ENCODE measurements around the gene ABCC12. TPM values are rescaled to one million over a fixed set of nuclear protein-coding genes. Genes with fewer than 3 reads are reported as not detected.

Gene ABCC12
- total RNA-seq, 2 donors from 2014 or later, result not detected

DNA sequence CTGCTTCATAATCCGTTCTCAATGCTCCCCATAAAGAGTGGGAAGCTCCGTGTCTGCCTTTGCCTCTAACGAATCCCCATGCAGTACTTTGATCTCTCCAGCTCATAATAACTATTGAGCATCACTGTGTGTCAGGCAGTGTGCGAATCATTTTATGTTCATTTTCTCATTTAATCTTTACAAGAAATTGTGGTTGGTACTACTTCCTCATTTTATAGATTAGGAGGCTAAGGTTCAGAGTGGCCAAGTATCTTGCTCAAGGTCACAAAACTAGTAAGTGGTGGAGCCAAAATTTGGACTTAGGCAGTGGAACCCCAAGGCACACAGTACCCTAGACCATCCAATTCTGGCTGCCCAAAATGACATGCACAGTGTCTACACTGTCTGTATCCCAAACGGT, 44.8 kb downstream of the ABCC12 start:
- Histone ChIP-seq H3K27ac (no peak overlapping the region), H3K27me3 (no peaks in the 10 kb centered on the region), H3K36me3 (no peaks in the 10 kb centered on the region), H3K4me3 (no peak overlapping the region), H3K9me3 (no peaks in the 10 kb centered on the region), H3K9ac (ENCODE audit: low read depth in 2 of 2, low read length in 2 of 2) (no peak overlapping the region), H3K4me1 (no peaks in the 10 kb centered on the region)
- intact Hi-C loops (cut with DNase I), result loop anchor here (10.0 kb wide), 1 partner anchor 966 kb away; the partner anchor contains the start of gene NETO2
- DNase-seq, result no peak
- TF ChIP-seq, protein P1, sequence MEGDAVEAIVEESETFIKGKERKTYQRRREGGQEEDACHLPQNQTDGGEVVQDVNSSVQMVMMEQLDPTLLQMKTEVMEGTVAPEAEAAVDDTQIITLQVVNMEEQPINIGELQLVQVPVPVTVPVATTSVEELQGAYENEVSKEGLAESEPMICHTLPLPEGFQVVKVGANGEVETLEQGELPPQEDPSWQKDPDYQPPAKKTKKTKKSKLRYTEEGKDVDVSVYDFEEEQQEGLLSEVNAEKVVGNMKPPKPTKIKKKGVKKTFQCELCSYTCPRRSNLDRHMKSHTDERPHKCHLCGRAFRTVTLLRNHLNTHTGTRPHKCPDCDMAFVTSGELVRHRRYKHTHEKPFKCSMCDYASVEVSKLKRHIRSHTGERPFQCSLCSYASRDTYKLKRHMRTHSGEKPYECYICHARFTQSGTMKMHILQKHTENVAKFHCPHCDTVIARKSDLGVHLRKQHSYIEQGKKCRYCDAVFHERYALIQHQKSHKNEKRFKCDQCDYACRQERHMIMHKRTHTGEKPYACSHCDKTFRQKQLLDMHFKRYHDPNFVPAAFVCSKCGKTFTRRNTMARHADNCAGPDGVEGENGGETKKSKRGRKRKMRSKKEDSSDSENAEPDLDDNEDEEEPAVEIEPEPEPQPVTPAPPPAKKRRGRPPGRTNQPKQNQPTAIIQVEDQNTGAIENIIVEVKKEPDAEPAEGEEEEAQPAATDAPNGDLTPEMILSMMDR (IDR thresholded peaks at IDR 0.05), result no peak

DNA sequence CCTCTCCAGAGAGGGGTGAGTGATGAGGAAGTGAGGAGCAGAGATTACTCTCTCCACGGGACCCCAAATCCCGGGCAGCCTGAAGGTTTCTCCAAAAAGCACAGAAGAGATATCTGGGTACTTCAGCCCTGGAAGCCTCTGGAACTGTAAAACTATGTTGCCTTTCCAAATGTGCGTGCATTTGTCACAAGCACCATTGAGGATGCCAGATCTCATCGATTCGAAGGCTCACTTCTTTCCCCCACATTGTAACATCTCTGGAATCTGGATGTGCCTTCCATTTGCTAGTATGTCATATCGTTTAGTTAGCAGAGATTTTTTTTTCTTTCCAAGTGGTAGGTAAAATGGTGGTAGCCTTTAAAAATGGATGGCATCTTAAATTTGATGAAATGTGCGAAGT, 45.8 kb downstream of the ABCC12 start:
- Histone ChIP-seq H3K4me3 (no peak overlapping the region), H3K27me3 (no peaks in the 10 kb centered on the region), H3K4me1 (no peaks in the 10 kb centered on the region), H3K27ac (no peak overlapping the region), H3K9me3 (no peaks in the 10 kb centered on the region), H3K9ac (ENCODE audit: low read depth in 2 of 2, low read length in 2 of 2) (no peak overlapping the region), H3K36me3 (no peaks in the 10 kb centered on the region)
- TF ChIP-seq, protein P1 (IDR thresholded peaks at IDR 0.05), result no peak
- intact Hi-C loops (cut with DNase I), result loop anchor here (10.0 kb wide), 1 partner anchor 965 kb away; the partner anchor contains the start of gene NETO2
- no peak for DNase-seq

DNA sequence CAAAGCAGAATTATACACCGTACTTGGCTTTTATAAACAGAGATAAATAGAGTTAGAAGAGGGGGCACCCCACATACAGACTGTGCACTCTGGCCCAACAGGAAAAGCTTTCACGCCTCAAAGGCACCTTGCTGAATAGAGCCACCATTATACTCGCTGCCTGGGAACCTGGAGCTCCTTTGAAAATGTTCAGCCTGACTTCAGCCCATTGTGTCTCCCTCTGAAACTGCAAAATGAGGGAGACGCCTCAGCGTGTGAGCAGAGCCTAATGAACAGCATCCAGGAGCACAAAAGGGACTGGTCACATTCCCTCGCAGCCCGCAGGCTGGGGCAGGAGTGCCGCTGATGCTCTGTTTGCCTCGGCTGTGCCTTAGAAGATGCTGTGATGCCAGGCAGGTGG, 46.3 kb downstream of the ABCC12 start:
- H3K27ac ChIP-seq, result no peak overlapping the region
- no peak overlapping the region for H3K4me3 ChIP-seq
- no peaks in the 10 kb centered on the region for H3K36me3 ChIP-seq
- H3K27me3 ChIP-seq, result no peaks in the 10 kb centered on the region
- no peaks in the 10 kb centered on the region for H3K9me3 ChIP-seq
- H3K4me1 ChIP-seq, result no peaks in the 10 kb centered on the region
- intact Hi-C loops (cut with DNase I), result no loop called here
- TF ChIP-seq, protein P1 (IDR thresholded peaks at IDR 0.05), result no peak
- no peak for DNase-seq
- no peak overlapping the region for H3K9ac ChIP-seq (ENCODE audit: low read depth in 2 of 2, low read length in 2 of 2)

DNA sequence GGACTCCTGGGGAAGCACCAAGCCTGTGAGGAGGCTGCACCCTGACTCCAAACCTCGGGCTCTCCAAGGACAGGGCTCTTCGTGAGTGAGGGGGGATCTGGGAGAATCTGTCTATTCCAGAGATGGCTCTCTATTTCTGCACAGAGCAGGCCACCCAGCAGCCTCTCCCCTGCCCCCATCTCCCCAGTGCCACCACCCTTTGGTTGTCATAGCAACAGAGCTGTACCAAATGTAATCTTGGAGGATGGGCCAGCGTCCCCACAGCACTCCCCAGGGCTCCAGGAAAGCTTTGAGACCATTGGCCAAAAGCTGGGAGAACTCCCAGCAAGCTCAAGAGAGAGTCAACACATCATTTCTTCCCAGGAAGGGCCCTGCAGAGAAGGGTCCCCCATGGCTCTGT, 49.3 kb downstream of the ABCC12 start:
- Histone ChIP-seq H3K9ac (ENCODE audit: low read depth in 2 of 2, low read length in 2 of 2) (no peak overlapping the region), H3K4me1 (no peaks in the 10 kb centered on the region), H3K9me3 (no peaks in the 10 kb centered on the region), H3K36me3 (no peaks in the 10 kb centered on the region), H3K27ac (no peak overlapping the region), H3K27me3 (no peaks in the 10 kb centered on the region), H3K4me3 (no peak overlapping the region)
- intact Hi-C loops (cut with DNase I), result no loop called here
- no peak for DNase-seq
- TF ChIP-seq, protein P1 (IDR thresholded peaks at IDR 0.05), result no peak

Other genes starting within 250 kb of the ABCC12 start
- gene LONP2, start 88.3 kb upstream of the ABCC12 start, total RNA-seq, result 10 to 100 TPM; 62.4 to 69.2 TPM
- gene ABCC11, start 91.5 kb upstream of the ABCC12 start, total RNA-seq, result not detected
- 10 to 100 TPM; 19.7 to 27.9 TPM for gene SIAH1, start 229.4 kb upstream of the ABCC12 start, total RNA-seq